PC-9 (cell line): ENCODE data around the gene HMX1. TPM values are rescaled to one million over a fixed set of nuclear protein-coding genes. Genes with fewer than 3 reads are reported as not detected.

Experiments
- BruUV-seq: library from RNA; stranded (reverse); fragments of 400-500 nt; replicated peaks from 2 replicates; lab custom pipeline; 2021; lab: Mats Ljungman, UMichigan
- CTCF ChIA-PET: fragments of 300-600 bp; sonication (Branson Sonifier 250); formaldehyde crosslinking; loops from one replicate; lab custom pipeline; 2022; ENCODE audit warnings: antibody characterized with exemption; lab: Charles Lee
- POLR2A ChIA-PET: fragments of 300-600 bp; sonication (Branson Sonifier 250); formaldehyde crosslinking; loops from one replicate; lab custom pipeline; 2022; ENCODE audit warnings: antibody characterized with exemption; ENCODE audit not compliant: unreplicated experiment; lab: Charles Lee
- DNase-seq, 2 experiments: peaks; one replicate each; pipeline versions ENCODE4 v3.0.0 to v3.0.0-alpha.2; 2015 to 2022; ENCODE audit warnings: mixed read lengths in 1 of 2
- H2AFZ ChIP-seq: fragments of 200-600 bp; sonication (generic); 2 replicates; pipeline ENCODE4 v1.8.1; 2017; ENCODE audit warnings: antibody characterized with exemption
- H3F3A ChIP-seq: fragments of 200-600 bp; sonication (generic); 2 replicates; pipeline ENCODE4 v1.8.1; 2017; ENCODE audit warnings: antibody characterized with exemption, mild to moderate bottlenecking, low read depth; ENCODE audit not compliant: insufficient read depth
- H3K27ac ChIP-seq: fragments of 200-600 bp; sonication (generic); 2 replicates; pipeline ENCODE4 v1.6.1; 2016; ENCODE audit warnings: mixed run types
- H3K27me3 ChIP-seq: fragments of 200-600 bp; sonication (generic); 2 replicates; pipeline ENCODE4 v1.6.1; 2016; ENCODE audit warnings: low read depth, mixed run types; ENCODE audit not compliant: insufficient read depth
- H3K36me3 ChIP-seq: fragments of 200-600 bp; sonication (generic); 2 replicates; pipeline ENCODE4 v1.6.1; 2016; ENCODE audit warnings: low read depth, mixed run types
- H3K4me1 ChIP-seq: fragments of 200-600 bp; sonication (generic); replicated peaks from 2 replicates; pipeline ENCODE4 v1.6.1; 2016; ENCODE audit warnings: mixed run types; ENCODE audit not compliant: insufficient read depth
- H3K4me2 ChIP-seq: fragments of 200-600 bp; sonication (generic); 2 replicates; pipeline ENCODE4 v1.6.1; 2017; ENCODE audit warnings: mixed run types
- H3K4me3 ChIP-seq: fragments of 200-600 bp; sonication (generic); 2 replicates; pipeline ENCODE4 v1.6.1; 2016; ENCODE audit warnings: mixed run types
- H3K79me2 ChIP-seq: fragments of 200-600 bp; sonication (generic); 2 replicates; pipeline ENCODE4 v1.6.1; 2017; ENCODE audit warnings: low read depth, mixed run types
- H3K9me2 ChIP-seq: fragments of 200-600 bp; sonication (generic); 2 replicates; pipeline ENCODE4 v1.8.1; 2017; ENCODE audit warnings: mild to moderate bottlenecking; ENCODE audit not compliant: insufficient read depth
- H3K9me3 ChIP-seq: fragments of 200-600 bp; sonication (generic); 2 replicates; pipeline ENCODE4 v1.8.1; 2016; ENCODE audit warnings: low read depth; ENCODE audit not compliant: insufficient read depth
- H4K20me1 ChIP-seq: fragments of 200-600 bp; sonication (generic); 2 replicates; pipeline ENCODE4 v1.8.1; 2017; ENCODE audit not compliant: insufficient read depth
- EZH2 ChIP-seq: fragments of 200-600 bp; sonication (generic); IDR thresholded peaks from 2 replicates; pipeline ENCODE4 v1.8.0; 2017; ENCODE audit warnings: antibody characterized with exemption, low read depth
- intact Hi-C: fragments of 100-400 bp; cut with micrococcal nuclease; formaldehyde crosslinking; loops from one replicate; pipeline ENCODE4 v1.10.0; 2022; ENCODE audit not compliant: unreplicated experiment
- total RNA-seq: library from RNA; stranded (reverse); gene quantifications from 2 replicates; pipeline ENCODE4 v1.2.3, GENCODE V29; 2021
- TF ChIP-seq, protein P1 (sequence below): fragments of 200-600 bp; sonication (generic); conservative IDR thresholded peaks from 2 replicates; pipeline ENCODE4 v1.6.1; 2017; ENCODE audit warnings: mixed run types, antibody characterized with exemption, mild to moderate bottlenecking, moderate library complexity

Gene HMX1
- total RNA-seq, 1 experiment from 2014 or later, result not detected

- POLR2A ChIA-PET, result no interaction called here
- Histone ChIP-seq H3K27me3 (peaks cover 39% of the 10 kb centered on the region), H3K36me3 (no peaks in the 10 kb centered on the region), H3K9me2 (no peaks in the 10 kb centered on the region), H3F3A (no peaks in the 10 kb centered on the region), H3K4me3 (no peak overlapping the region), H3K27ac (no peak overlapping the region), H3K4me2 (no peak overlapping the region), H3K4me1 (no peaks in the 10 kb centered on the region), H2AFZ (no peak overlapping the region), H3K79me2 (no peaks in the 10 kb centered on the region), H4K20me1 (no peaks in the 10 kb centered on the region), H3K9me3 (no peaks in the 10 kb centered on the region)
- BruUV-seq, result no TSS peak
- CTCF ChIA-PET, result no interaction called here
- no peak for DNase-seq
- TF ChIP-seq, protein P1, sequence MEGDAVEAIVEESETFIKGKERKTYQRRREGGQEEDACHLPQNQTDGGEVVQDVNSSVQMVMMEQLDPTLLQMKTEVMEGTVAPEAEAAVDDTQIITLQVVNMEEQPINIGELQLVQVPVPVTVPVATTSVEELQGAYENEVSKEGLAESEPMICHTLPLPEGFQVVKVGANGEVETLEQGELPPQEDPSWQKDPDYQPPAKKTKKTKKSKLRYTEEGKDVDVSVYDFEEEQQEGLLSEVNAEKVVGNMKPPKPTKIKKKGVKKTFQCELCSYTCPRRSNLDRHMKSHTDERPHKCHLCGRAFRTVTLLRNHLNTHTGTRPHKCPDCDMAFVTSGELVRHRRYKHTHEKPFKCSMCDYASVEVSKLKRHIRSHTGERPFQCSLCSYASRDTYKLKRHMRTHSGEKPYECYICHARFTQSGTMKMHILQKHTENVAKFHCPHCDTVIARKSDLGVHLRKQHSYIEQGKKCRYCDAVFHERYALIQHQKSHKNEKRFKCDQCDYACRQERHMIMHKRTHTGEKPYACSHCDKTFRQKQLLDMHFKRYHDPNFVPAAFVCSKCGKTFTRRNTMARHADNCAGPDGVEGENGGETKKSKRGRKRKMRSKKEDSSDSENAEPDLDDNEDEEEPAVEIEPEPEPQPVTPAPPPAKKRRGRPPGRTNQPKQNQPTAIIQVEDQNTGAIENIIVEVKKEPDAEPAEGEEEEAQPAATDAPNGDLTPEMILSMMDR, result no peak
- TF ChIP-seq EZH2, result no peak
- intact Hi-C loops, result no loop called here
These were observed 12.9 kb downstream of the HMX1 start for GRCh38 chr4:8858701-8859210.

GRCh38 chr4:8857766-8858700 is 13.6 kb downstream of the HMX1 start:
- no peaks in the 10 kb centered on the region for H3K9me3 ChIP-seq

GRCh38 chr4:8856835-8857621 is 14.6 kb downstream of the HMX1 start:
- no peaks in the 10 kb centered on the region for H3K4me1 ChIP-seq
- H3K27me3 ChIP-seq, result peaks cover 50% of the 10 kb centered on the region
- H3K36me3 ChIP-seq, result no peaks in the 10 kb centered on the region
- no peak overlapping the region for H3K4me3 ChIP-seq
- H3K79me2 ChIP-seq, result no peaks in the 10 kb centered on the region
- ChIA-PET CTCF (no interaction called here), POLR2A (no interaction called here)
- BruUV-seq, result no TSS peak
- H3K27ac ChIP-seq, result no peak overlapping the region
- H3K9me2 ChIP-seq, result no peaks in the 10 kb centered on the region
- no peak for TF ChIP-seq EZH2
- TF ChIP-seq, protein P1, result no peak
- H2AFZ ChIP-seq, result no peak overlapping the region
- H3K4me2 ChIP-seq, result no peak overlapping the region
- no peaks in the 10 kb centered on the region for H4K20me1 ChIP-seq
- no peaks in the 10 kb centered on the region for H3K9me3 ChIP-seq
- H3F3A ChIP-seq, result no peaks in the 10 kb centered on the region
- DNase-seq, result no peak
- intact Hi-C loops, result no loop called here

More at GRCh38 chr4:8857766-8858700, 13.6 kb downstream of the HMX1 start:
- no peaks in the 10 kb centered on the region for H3K4me1 ChIP-seq
- H4K20me1 ChIP-seq, result no peaks in the 10 kb centered on the region
- no peak overlapping the region for H3K4me3 ChIP-seq
- H3K4me2 ChIP-seq, result no peak overlapping the region
- H3K36me3 ChIP-seq, result no peaks in the 10 kb centered on the region
- no peaks in the 10 kb centered on the region for H3K79me2 ChIP-seq
- no TSS peak for BruUV-seq
- H3K27me3 ChIP-seq, result peaks cover 43% of the 10 kb centered on the region
- H3F3A ChIP-seq, result no peaks in the 10 kb centered on the region
- no peaks in the 10 kb centered on the region for H3K9me2 ChIP-seq
- no peak overlapping the region for H3K27ac ChIP-seq
- H2AFZ ChIP-seq, result no peak overlapping the region
- TF ChIP-seq, protein P1, result no peak
- TF ChIP-seq EZH2, result no peak
- DNase-seq, result no peak
- CTCF ChIA-PET, result no interaction called here
- POLR2A ChIA-PET, result no interaction called here
- intact Hi-C loops, result no loop called here
